Uterus (tissue), 4 donors: ENCODE results near the gene WNT2. TPM values are rescaled to one million over a fixed set of nuclear protein-coding genes. Genes with fewer than 3 reads are reported as not detected.

Source experiments
- DNase-seq, 2 donors: peaks; one replicate each; pipeline ENCODE4 v3.0.0-alpha.2; 2019 to 2020
- H3K27ac ChIP-seq, 2 donors: fragments of 200-600 bp; sonication (generic); 1 replicate in 1 of 2; 2 replicates in 1 of 2; pipeline ENCODE4 v1.5.1; 2016 to 2018
- H3K27me3 ChIP-seq, 2 donors: fragments of 200-600 bp; sonication (generic); one replicate each; pipeline ENCODE4 v1.5.1; 2018 to 2019; ENCODE audit warnings: control low read depth in 1 of 2
- H3K36me3 ChIP-seq, 2 donors: fragments of 200-600 bp; sonication (generic); one replicate each; pipeline ENCODE4 v1.5.1; 2019; ENCODE audit warnings: control low read depth in 1 of 2
- H3K4me1 ChIP-seq, 2 donors: fragments of 200-600 bp; sonication (generic); one replicate each; pipeline ENCODE4 v1.5.1; 2018 to 2019; ENCODE audit warnings: control low read depth in 1 of 2
- H3K4me3 ChIP-seq, 2 donors: fragments of 200-600 bp; sonication (generic); 1 replicate in 1 of 2; 2 replicates in 1 of 2; pipeline ENCODE4 v1.5.1; 2018 to 2019; ENCODE audit warnings: mild to moderate bottlenecking in 1 of 2
- H3K9me3 ChIP-seq, 2 donors: fragments of 200-600 bp; sonication (generic); one replicate each; pipeline ENCODE4 v1.5.1; 2019; ENCODE audit warnings: control low read depth in 1 of 2
- POLR2A ChIP-seq, 2 donors: fragments of 450-650 bp; IDR thresholded peaks; one replicate each; pipeline ENCODE4 v1.6.1; 2016; ENCODE audit warnings: antibody characterized with exemption in 2 of 2, mild to moderate bottlenecking in 1 of 2, moderate library complexity in 1 of 2
- intact Hi-C: fragments of 100-400 bp; cut with DNase I; formaldehyde crosslinking; loops from one replicate; pipeline ENCODE4 v1.15.1; 2023; ENCODE audit warnings: low total_unique reads
- total RNA-seq, 4 donors: library from RNA; depleted of rRNA in 3 of 4; stranded (reverse); fragments of >200 nt in 3 of 4; gene quantifications; one replicate each; pipeline versions ENCODE4 v1.1.0 to v1.2.4, GENCODE V29; 2014 to 2023
- TF ChIP-seq, protein P1 (sequence below), 4 experiments: fragments of 200-600 bp in 2 of 4; fragments of 450-650 bp in 2 of 4; sonication (generic) in 2 of 4; IDR thresholded peaks; one replicate each; pipeline ENCODE4 v1.5.1; 2016 to 2019; ENCODE audit warnings: antibody characterized with exemption in 4 of 4, mild to moderate bottlenecking in 2 of 4, moderate library complexity in 1 of 4
- donor health status: DM: yes; HTN: yes; CAD: no.

Gene WNT2
- total RNA-seq, 4 donors from 2014 or later: 1.5 to 8.3 (median 2.3) TPM; not detected in 1

DNA sequence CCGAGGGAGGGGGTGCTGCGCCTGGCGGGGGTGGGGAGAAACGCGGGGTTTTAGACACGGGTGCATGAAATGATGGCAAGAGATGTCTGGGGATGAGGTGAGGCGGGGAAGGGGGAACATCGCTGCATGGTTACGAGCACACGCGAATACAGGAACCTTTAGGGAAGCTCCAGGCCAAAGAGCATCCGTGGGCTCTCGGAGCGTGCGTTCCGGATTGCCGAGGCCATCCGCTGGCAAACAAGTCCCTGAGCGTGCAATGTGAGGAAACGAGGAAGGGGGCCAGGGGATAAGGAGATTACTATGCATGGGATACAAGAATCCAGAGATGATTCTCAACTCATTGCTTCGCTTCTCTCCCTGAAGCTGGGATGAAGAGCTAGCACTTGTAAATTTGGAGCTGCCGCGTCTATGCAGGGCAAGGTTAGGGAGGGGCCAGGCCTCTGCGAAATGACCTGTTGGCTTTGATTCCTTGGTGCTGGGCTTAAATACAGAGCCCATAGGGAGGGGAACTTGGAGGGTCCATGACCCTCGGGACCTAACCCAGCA lies 520 bp upstream of the WNT2 start:
- no peak for TF ChIP-seq POLR2A (IDR thresholded peaks at IDR 0.05)
- TF ChIP-seq, protein P1, sequence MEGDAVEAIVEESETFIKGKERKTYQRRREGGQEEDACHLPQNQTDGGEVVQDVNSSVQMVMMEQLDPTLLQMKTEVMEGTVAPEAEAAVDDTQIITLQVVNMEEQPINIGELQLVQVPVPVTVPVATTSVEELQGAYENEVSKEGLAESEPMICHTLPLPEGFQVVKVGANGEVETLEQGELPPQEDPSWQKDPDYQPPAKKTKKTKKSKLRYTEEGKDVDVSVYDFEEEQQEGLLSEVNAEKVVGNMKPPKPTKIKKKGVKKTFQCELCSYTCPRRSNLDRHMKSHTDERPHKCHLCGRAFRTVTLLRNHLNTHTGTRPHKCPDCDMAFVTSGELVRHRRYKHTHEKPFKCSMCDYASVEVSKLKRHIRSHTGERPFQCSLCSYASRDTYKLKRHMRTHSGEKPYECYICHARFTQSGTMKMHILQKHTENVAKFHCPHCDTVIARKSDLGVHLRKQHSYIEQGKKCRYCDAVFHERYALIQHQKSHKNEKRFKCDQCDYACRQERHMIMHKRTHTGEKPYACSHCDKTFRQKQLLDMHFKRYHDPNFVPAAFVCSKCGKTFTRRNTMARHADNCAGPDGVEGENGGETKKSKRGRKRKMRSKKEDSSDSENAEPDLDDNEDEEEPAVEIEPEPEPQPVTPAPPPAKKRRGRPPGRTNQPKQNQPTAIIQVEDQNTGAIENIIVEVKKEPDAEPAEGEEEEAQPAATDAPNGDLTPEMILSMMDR (IDR thresholded peaks at IDR 0.05): no peak
- Histone ChIP-seq H3K36me3 (no peaks in the 10 kb centered on the region), H3K9me3 (no peaks in the 10 kb centered on the region), H3K27me3 (no peaks in the 10 kb centered on the region), H3K4me3 (peak overlapping the region; percentile 26 to 36), H3K4me1 (no peaks in the 10 kb centered on the region), H3K27ac (peak overlapping the region in 1 of 2 donors; percentile 48)
- intact Hi-C loops: no loop called here
- DNase-seq: no peak

DNA sequence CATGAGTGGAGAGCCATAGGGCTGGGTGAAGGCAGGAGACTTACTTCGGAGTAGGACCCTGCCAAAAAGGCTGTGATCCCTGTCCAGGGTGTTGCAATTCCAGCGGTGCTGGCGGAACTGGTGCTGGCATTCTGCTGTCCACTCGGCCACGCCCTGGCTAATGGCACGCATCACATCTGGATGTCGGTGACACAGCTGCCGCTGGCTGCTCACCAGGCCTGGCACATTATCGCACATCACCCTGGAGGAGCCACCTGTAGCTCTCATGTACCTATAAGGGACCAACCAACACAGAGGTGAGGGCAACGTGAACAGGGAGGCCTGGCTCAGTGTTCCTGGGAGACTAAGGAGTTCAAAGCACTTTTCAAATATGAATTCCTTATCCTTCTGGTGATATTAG lies 2.3 kb downstream of the WNT2 start:
- Histone ChIP-seq H3K27me3 (no peaks in the 10 kb centered on the region), H3K27ac (no peak overlapping the region), H3K4me1 (no peaks in the 10 kb centered on the region), H3K4me3 (no peak overlapping the region), H3K9me3 (no peaks in the 10 kb centered on the region), H3K36me3 (no peaks in the 10 kb centered on the region)
- no peak for DNase-seq
- intact Hi-C loops: no loop called here
- TF ChIP-seq, protein P1 (IDR thresholded peaks at IDR 0.05): no peak
- no peak for TF ChIP-seq POLR2A (IDR thresholded peaks at IDR 0.05)

DNA sequence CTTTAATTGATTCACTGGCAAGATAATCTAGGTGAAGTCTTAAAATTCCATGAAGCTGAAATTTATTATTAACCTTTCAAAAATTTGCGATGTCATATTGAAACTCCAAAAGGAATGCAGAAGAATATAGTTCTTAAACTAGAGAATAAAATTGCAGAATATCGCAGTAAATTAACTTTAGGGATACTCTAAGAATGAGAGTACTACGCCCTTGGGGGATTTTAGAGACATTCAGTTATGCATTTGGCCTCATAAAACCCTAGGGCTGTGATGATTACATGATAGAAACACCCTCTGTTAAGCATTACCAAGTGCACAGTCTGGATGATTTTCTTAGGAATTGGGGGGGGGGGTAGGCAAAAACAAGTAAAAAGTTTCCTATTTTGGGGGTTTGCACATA lies 3.7 kb downstream of the WNT2 start:
- Histone ChIP-seq H3K4me3 (no peak overlapping the region), H3K27ac (no peak overlapping the region), H3K9me3 (no peaks in the 10 kb centered on the region), H3K4me1 (no peaks in the 10 kb centered on the region), H3K36me3 (no peaks in the 10 kb centered on the region), H3K27me3 (no peaks in the 10 kb centered on the region)
- no peak for DNase-seq
- intact Hi-C loops: no loop called here
- TF ChIP-seq, protein P1 (IDR thresholded peaks at IDR 0.05): no peak
- no peak for TF ChIP-seq POLR2A (IDR thresholded peaks at IDR 0.05)

DNA sequence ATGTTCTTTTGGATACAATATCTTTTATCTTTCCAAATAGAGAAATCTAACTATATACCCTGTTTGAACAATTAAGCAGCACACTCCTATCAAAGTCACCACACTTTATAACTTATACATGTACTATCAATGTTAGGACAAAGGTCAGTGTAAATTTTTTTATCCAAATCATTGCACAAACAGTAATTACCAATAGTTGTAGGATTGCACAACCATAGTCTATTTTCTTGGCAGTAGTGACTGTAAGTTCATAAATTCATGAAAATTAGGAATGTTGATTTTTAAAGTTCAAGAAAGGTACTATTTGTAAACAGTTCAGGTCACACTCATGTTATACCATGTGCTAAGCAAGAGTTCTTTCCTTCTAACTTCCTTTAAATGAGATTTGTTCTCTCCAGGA lies 9.3 kb downstream of the WNT2 start:
- Histone ChIP-seq H3K4me3 (no peak overlapping the region), H3K27ac (no peak overlapping the region), H3K9me3 (no peaks in the 10 kb centered on the region), H3K4me1 (no peaks in the 10 kb centered on the region), H3K36me3 (no peaks in the 10 kb centered on the region), H3K27me3 (no peaks in the 10 kb centered on the region)
- no peak for DNase-seq
- intact Hi-C loops: no loop called here
- TF ChIP-seq POLR2A (IDR thresholded peaks at IDR 0.05): no peak

DNA sequence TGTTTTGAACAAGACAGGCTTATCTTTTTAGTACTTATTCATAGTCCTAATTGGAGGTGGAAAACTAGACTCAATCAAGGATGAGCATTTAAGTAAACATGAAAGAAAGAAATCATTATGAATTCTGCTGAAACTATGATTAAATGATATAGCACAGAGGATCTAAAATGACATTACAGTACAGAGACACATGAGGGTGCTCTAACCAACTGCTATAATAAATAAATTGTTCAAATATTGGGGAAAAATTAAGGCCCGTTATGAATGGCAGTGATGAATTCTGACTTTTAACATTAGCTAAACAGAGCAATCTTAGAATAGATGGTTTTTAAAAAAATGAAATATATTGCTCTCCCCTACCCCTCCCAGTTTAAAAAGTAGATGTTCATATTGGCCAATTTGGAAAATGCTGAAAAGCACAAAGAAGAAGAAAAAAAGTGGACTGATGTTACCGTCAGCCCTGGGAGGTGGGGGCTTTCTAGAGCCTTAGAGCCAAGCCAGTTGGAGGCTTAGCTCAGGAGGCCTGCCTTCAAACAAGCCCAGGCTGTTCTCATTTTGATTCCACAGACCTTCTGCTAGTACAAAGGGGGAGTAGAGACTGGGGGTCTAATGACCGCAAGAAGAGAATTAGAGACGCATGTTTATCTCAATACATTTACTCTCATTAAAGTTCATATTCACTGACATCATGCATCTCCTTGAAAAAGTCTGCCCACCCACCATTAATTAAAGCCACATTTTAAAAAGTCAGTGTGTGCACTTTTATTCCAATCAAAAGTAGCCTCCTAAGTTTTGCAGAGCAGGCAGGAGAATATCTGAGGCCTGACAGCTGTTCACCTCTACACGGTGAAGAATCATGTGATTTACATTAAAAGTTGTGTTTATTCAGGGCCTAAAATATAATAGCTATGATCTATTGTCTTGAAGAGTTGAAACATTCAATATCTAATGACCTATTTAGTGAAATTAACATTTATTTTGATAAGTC lies 10.0 kb downstream of the WNT2 start:
- intact Hi-C loops: no loop called here
- Histone ChIP-seq H3K27me3 (no peaks in the 10 kb centered on the region), H3K27ac (no peak overlapping the region), H3K36me3 (no peaks in the 10 kb centered on the region), H3K4me1 (no peaks in the 10 kb centered on the region), H3K9me3 (no peaks in the 10 kb centered on the region), H3K4me3 (no peak overlapping the region)
- no peak for TF ChIP-seq POLR2A (IDR thresholded peaks at IDR 0.05)
- TF ChIP-seq, protein P1 (IDR thresholded peaks at IDR 0.05): no peak
- no peak for DNase-seq
